CD1c-positive myeloid dendritic cell (primary cell): Measurements from ENCODE around the gene PDGFD.
A peak's percentile ranks its signal among the peaks of the same experiment; 100 is the strongest.

Experiments
- DNase-seq: peaks from one replicate; pipeline ENCODE4 v3.0.0-alpha.2; 2016; ENCODE audit errors: extremely low spot score

Gene PDGFD

GRCh38 chr11:104164028-104164520 lies at the start of gene PDGFD:
Gene PDGFD (minus strand): TSS chr11:104164147.
- peak; percentile 63 for DNase-seq

- no peak for DNase-seq
These were observed 43.0 kb upstream of the PDGFD start for GRCh38 chr11:104206936-104207335.

- no peak for DNase-seq
These were observed 41.9 kb upstream of the PDGFD start for GRCh38 chr11:104205838-104206237.

- no peak for DNase-seq
These were observed 36.7 kb upstream of the PDGFD start for GRCh38 chr11:104200688-104201087.

GRCh38 chr11:104199053-104199452 lies 35.1 kb upstream of the PDGFD start:
- DNase-seq, result no peak

GRCh38 chr11:104198576-104198975 lies 34.6 kb upstream of the PDGFD start:
- no peak for DNase-seq

GRCh38 chr11:104191124-104191523 lies 27.2 kb upstream of the PDGFD start:
- DNase-seq, result no peak

- DNase-seq, result no peak
These were observed 19.6 kb upstream of the PDGFD start for GRCh38 chr11:104183593-104183992.

GRCh38 chr11:104175769-104176168 lies 11.8 kb upstream of the PDGFD start:
- DNase-seq, result no peak

- DNase-seq, result no peak
These were observed 5.1 kb upstream of the PDGFD start for GRCh38 chr11:104169091-104169490.

- DNase-seq, result no peak
These were observed 1.1 kb upstream of the PDGFD start for GRCh38 chr11:104165014-104165413.

- no peak for DNase-seq
These were observed 583 bp downstream of the PDGFD start for GRCh38 chr11:104163100-104164027.

- DNase-seq, result no peak
These were observed 2.0 kb downstream of the PDGFD start for GRCh38 chr11:104161751-104162450.

GRCh38 chr11:104159356-104159755 lies 4.6 kb downstream of the PDGFD start:
- no peak for DNase-seq

- no peak for DNase-seq
These were observed 8.6 kb downstream of the PDGFD start for GRCh38 chr11:104155375-104155774.

- no peak for DNase-seq
These were observed 9.7 kb downstream of the PDGFD start for GRCh38 chr11:104154296-104154695.

- no peak for DNase-seq
These were observed 10.9 kb downstream of the PDGFD start for GRCh38 chr11:104152941-104153505.

- peak; percentile 24 for DNase-seq
These were observed 12.3 kb downstream of the PDGFD start for GRCh38 chr11:104151404-104152204.

GRCh38 chr11:104148706-104149105 lies 15.2 kb downstream of the PDGFD start:
- DNase-seq, result no peak

GRCh38 chr11:104148074-104148473 lies 15.9 kb downstream of the PDGFD start:
- no peak for DNase-seq

- no peak for DNase-seq
These were observed 17.0 kb downstream of the PDGFD start for GRCh38 chr11:104146943-104147342.

GRCh38 chr11:104146421-104146820 lies 17.5 kb downstream of the PDGFD start:
- DNase-seq, result no peak
